ENCODE data around the gene GPR87. TPM values are rescaled to one million over a fixed set of nuclear protein-coding genes. Genes with fewer than 3 reads are reported as not detected.

Gene GPR87
- total RNA-seq (2022; extraction: Qiagen RNA extraction; ENCODE audit: low read depth): 0.86 to 1.3 TPM (median 1.1 TPM) in 5 replicates

GRCh38 chr3:151316267-151316991, at the start of gene GPR87:
Gene GPR87 (minus strand): TSS chr3:151316820. CDS start chr3:151300100, 16,720 bp downstream.

GRCh38 chr3:151329363-151329762, 12.7 kb upstream of the GPR87 start, which contains the start of gene P2RY13:
Gene P2RY13 (minus strand): TSS chr3:151329549. CDS start chr3:151329528, 21 bp downstream.

DNA sequence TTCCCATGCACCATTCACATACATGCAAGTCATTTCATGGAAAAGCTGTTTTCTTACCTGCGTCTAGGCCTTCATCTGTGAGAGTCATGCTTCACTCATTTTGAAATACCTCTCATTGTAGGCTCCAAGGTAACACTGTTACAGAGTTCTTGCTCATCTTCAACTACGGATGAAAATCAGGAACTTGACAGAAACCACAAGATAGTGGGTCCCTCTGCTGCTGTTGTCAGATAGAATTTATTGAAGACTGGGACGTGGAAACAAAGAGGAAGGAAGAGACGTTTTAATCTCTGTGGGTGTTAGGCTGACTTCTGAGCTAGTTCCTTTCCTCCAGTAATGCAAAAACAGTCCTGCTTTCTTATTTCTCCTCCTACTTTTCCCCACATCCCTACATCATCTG, 38.4 kb downstream of the GPR87 start, which contains the start of gene P2RY14:
TSS of gene P2RY14 (minus strand) at position 313 of the 400 bp plus-strand sequence. CDS start 64,226 bp downstream, outside the sequence.

Other genes starting within 250 kb of the GPR87 start
- gene MED12L, start 231.2 kb downstream of the GPR87 start, total RNA-seq (2022; extraction: Qiagen RNA extraction; ENCODE audit: low read depth): 0.43 to 0.80 TPM (median 0.61 TPM) in 5 replicates
- gene GPR171, start 113.6 kb downstream of the GPR87 start, total RNA-seq (2022; extraction: Qiagen RNA extraction; ENCODE audit: low read depth): not detected in 5 replicates
- gene P2RY14, start 38.3 kb downstream of the GPR87 start, total RNA-seq (2022; extraction: Qiagen RNA extraction; ENCODE audit: low read depth): not detected in 5 replicates
- gene P2RY13, start 12.7 kb upstream of the GPR87 start, total RNA-seq (2022; extraction: Qiagen RNA extraction; ENCODE audit: low read depth): not detected in 5 replicates
- not detected in 5 replicates for gene P2RY12, start 67.9 kb upstream of the GPR87 start, total RNA-seq (2022; extraction: Qiagen RNA extraction; ENCODE audit: low read depth)
- gene IGSF10, start 144.2 kb upstream of the GPR87 start, total RNA-seq (2022; extraction: Qiagen RNA extraction; ENCODE audit: low read depth): 0.59 to 1.2 TPM (median 0.78 TPM) in 5 replicates

Measured in A549 treated with CpdA at 1 μM for 4 hours (cell line).